GM18873 (cell line): ENCODE measurements around the gene UBE2F.

Experiments used
- ATAC-seq: cut with Tn5 transposase; IDR thresholded peaks from one replicate; pipeline ENCODE4 v1.9.1; 2021; ENCODE audit warnings: mild to moderate bottlenecking, moderate library complexity, moderate number of reproducible peaks; ENCODE audit not compliant: unreplicated experiment, low FRiP score

UBE2F gene

DNA sequence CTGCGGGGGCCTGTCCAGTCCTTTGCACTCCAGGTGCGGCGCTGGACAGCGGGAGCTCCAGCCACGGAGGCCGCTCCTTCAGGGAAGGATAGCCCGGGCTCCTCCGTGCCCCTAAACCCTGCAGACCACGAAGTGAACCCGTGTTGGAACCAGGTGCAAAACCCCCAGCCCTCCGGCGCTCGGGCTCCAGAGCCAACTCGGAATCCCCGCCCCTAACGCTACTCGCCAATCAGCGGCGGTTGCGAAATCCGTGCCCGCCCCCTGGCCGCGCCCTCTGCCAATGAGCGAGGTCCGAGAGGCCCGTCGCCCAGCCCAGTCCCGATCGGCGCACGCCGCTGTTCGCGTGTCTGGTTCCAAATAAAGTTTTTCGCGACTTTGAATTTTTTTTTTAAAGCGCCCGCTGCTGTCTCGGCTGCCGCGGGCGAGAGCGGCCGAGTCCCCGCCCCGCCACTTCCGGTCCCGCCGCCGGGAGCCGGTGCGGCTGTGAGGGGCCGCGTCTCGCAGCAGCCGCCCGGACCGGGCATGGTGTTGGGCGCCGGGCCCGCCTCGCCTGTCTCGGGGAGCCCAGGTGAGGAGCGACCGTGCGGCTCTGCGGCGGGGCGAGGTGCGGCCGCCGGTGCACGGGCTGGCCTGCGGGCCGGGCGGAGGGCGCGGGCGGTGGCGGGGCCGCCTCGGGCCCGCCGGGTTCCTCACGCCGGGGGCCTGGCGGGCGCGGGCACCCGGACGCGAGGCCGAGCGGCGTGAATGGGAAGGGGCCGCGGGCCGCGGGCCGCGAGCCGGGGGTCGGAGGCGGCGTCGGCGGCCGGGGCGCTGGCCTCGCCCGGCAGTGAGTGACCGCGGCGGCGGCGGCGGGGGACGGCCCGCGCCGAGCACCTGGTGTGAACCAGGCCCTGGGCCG is at the start of gene UBE2F:
Gene UBE2F, plus strand, starts transcription at position 450 of the 898 bp plus-strand sequence. CDS start 6,094 bp downstream, outside the sequence.
- ATAC-seq, result peak; percentile 93

DNA sequence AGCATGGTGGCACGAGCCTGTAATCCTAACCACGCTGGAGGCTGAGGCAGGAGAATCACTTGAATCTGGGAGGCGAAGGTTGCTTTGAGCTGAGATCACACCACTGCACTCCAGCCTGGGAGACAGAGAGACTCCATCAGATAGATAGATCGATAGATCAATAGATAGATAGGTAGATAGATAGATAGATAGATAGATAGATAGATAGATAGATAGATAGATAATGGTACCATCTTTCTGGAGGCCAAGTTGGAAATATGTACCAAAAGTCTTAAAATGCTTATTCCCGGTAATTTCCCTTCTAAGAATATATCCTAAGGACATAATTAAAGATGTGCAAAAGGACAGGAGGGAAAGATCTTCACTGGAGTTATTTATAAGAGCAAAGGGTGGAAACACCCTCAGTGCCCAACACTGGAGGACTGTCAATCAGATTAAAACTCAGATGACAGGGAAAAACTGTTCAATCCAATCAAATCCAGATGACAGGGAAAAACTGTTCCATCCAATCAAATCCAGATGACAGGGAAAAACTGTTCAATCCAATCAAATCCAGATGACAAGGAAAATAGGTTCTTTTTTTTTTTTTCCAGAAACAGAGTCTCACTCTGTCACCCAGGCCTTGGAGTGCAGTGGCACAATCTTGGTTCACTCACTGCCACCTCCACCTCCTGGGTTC is 49.0 kb upstream of the UBE2F start:
- ATAC-seq, result no peak

DNA sequence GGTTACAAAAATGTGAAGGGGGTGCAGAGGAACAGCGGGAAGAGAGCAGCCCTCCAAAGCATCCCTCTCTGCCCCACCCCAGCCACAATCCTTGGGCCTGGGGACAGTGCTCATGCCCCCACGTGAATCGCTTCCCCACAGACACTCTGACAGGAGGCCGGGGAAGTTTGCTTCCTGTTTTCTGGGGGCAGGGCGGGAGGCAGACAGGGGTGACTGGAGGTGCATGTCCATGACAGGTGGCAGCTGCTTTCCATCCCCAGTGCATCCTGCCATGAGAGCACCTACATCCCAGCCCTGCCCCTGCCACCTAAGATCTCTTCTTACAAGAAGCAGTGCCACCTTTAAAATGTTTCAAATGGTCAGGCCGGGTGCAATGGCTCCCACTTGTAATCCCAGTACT is 47.2 kb upstream of the UBE2F start:
- ATAC-seq, result no peak

- ATAC-seq, result no peak
Measured at GRCh38 chr2:237920673-237921072, 46.1 kb upstream of the UBE2F start.

GRCh38 chr2:237921967-237922492 is 44.8 kb upstream of the UBE2F start:
- ATAC-seq, result no peak

DNA sequence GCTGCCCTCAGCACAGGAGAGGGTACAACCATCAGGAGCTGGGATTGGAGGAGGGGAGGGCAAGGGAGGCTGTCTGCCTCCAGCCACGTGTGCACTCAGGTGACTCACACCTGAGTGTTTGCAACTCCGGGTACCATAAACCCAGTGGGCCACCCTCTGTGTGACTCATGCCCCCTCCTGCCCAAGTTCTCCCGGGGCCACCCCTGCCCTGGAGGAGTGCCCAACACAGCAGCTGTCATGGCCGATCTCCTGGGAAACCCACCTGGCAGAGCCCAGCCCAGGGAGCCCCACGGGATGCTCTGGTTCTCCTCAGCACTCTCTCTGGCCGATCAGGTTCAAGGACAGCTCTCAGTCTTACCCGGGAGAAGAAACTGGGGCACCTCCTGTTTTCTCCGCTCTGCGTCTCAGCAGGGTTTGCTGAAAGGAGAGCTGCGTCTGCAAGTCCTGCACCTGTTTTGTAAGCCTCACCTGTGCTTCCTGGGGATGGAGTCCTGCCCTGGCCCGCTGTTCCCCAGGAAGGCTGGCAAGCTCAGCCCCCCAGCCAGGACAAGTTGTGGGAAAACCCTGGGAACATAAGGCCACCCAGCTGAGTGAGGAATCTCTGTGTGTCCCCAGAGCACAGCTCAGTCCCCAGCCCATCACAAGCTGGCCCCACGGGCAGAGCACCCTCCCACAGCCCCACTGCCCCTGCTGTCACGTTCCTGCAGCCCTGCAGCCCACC is 44.0 kb upstream of the UBE2F start:
- no peak for ATAC-seq

- ATAC-seq, result no peak
Measured at GRCh38 chr2:237923481-237924163, 43.2 kb upstream of the UBE2F start.

DNA sequence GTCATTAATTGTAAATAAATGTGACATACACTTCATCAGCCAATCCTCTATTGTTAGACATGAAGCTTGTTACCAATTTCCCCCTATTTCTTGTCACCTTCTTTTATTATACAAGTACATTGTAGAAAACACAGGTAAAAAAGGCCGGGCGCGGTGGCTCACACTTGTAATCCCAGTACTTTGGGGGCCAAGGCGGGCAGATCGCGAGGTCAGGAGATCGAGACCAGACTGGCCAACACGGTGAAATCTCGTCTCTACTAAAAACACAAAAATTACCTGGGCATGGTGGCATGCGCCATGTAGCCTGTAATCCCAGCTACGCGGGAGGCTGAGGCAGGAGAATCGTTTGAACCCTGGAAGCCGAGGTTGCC is 42.7 kb upstream of the UBE2F start:
- ATAC-seq, result no peak

GRCh38 chr2:237927135-237927534 is 39.7 kb upstream of the UBE2F start:
- no peak for ATAC-seq

- ATAC-seq, result no peak
Measured at GRCh38 chr2:237927986-237928385, 38.8 kb upstream of the UBE2F start.

- ATAC-seq, result no peak
Measured at GRCh38 chr2:237929979-237930378, 36.8 kb upstream of the UBE2F start.

- ATAC-seq, result no peak
Measured at GRCh38 chr2:237931205-237931721, 35.6 kb upstream of the UBE2F start.

GRCh38 chr2:237932731-237933131 is 34.1 kb upstream of the UBE2F start:
- ATAC-seq, result no peak

DNA sequence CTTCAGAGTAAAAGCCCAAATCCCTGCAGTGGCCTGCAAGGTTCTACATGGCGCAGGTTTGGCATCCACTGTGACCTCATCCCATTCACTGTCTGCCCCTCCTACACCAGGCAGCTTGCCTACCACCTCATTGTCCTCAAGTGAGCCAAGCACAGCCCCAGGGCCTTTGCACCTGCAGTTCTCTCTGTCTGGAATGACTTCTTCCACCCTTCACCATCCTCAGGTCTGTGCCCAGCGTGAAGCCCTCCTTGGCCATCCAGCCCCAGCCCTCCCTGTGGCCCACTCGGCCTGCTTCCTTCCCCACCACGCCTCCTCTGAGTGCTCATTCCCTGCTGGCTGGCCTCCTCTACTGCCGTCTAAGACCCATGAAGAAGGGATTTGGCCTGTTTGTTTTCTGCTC is 32.6 kb upstream of the UBE2F start:
- no peak for ATAC-seq

- no peak for ATAC-seq
Measured at GRCh38 chr2:237935740-237936452, 30.9 kb upstream of the UBE2F start.

DNA sequence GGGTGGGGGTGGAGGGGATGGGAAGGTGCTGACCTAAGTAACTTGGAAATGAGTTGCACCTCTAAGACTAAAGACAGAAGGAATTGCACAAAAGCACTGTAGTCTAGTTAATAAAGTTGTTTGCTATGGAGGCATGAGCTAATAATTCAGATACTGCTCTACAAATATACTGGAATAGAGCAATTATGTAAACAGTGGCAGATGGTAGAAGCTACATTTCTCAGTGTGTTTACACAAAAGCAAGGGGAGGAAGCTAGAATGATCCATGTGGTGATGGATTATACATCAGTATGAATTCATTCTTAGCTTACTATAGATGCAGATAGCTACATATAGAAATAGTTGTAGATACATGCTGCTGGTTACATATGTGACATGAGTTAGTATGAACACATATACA is 27.6 kb upstream of the UBE2F start:
- no peak for ATAC-seq

- no peak for ATAC-seq
Measured at GRCh38 chr2:237940828-237941227, 26.0 kb upstream of the UBE2F start.

GRCh38 chr2:237941239-237941638 is 25.6 kb upstream of the UBE2F start:
- no peak for ATAC-seq

- ATAC-seq, result no peak
Measured at GRCh38 chr2:237942513-237942899, 24.3 kb upstream of the UBE2F start.
